Lung (tissue), 12 donors: ENCODE results near the gene SLC2A9. TPM values are rescaled to one million over a fixed set of nuclear protein-coding genes. Genes with fewer than 3 reads are reported as not detected.
"Not testable (repeated sequence)": the region's sequence is repeated elsewhere in the genome, so short reads cannot be mapped to it uniquely, and the experiment has no call there.

ENCODE experiments used
- ATAC-seq: fragments of 200-7000 bp; cut with Tn5 transposase; one replicate; pipeline ENCODE4 v1.9.1; 2020; ENCODE audit warnings: moderate number of reproducible peaks; ENCODE audit not compliant: insufficient read depth, low FRiP score
- DNase-seq, 3 donors: peaks; one replicate each; pipeline ENCODE4 v3.0.0-alpha.2; 2013 to 2017
- H3K27ac ChIP-seq, 2 donors: one replicate each; pipeline ENCODE4 v1.5.1; 2013; ENCODE audit warnings: mild to moderate bottlenecking in 2 of 2, moderate library complexity in 2 of 2, control low read depth in 1 of 2, inconsistent platforms in 1 of 2, low read depth in 1 of 2, low read length in 1 of 2
- H3K27me3 ChIP-seq, 3 donors: one replicate each; pipeline ENCODE4 v1.5.1; 2013; ENCODE audit warnings: low read length in 2 of 3; ENCODE audit not compliant: control insufficient read depth in 3 of 3, insufficient read depth in 3 of 3
- H3K36me3 ChIP-seq, 4 donors: one replicate each; pipeline ENCODE4 v1.5.1; 2013; ENCODE audit warnings: low read length in 4 of 4, mild to moderate bottlenecking in 1 of 4, moderate library complexity in 1 of 4; ENCODE audit not compliant: control insufficient read depth in 4 of 4, insufficient read depth in 4 of 4
- H3K4me1 ChIP-seq, 5 donors: one replicate each; pipeline ENCODE4 v1.5.1; 2013; ENCODE audit warnings: low read length in 5 of 5, mild to moderate bottlenecking in 2 of 5, moderate library complexity in 1 of 5; ENCODE audit not compliant: control insufficient read depth in 5 of 5, insufficient read depth in 5 of 5
- H3K4me3 ChIP-seq: one replicate; pipeline ENCODE4 v1.5.1; 2013; ENCODE audit warnings: mild to moderate bottlenecking, control low read depth, moderate library complexity
- H3K9ac ChIP-seq, 2 donors: one replicate each; pipeline ENCODE4 v1.5.1; 2013; ENCODE audit warnings: low read length in 2 of 2, control low read depth in 1 of 2; ENCODE audit not compliant: insufficient read depth in 1 of 2
- H3K9me3 ChIP-seq, 4 donors: one replicate each; pipeline ENCODE4 v1.5.1; 2013; ENCODE audit warnings: low read length in 3 of 4, mild to moderate bottlenecking in 1 of 4, moderate library complexity in 1 of 4; ENCODE audit not compliant: control insufficient read depth in 4 of 4, insufficient read depth in 3 of 4
- CTCF ChIP-seq: IDR thresholded peaks from 2 replicates; pipeline ENCODE4 v1.5.1; 2012; ENCODE audit warnings: mild to moderate bottlenecking; ENCODE audit errors: control extremely low read depth, extremely low read depth
- WGBS, 2 donors: extraction: QIAGEN DNeasy Blood & Tissue Kit; methylation state at CpG; one replicate each; pipeline ENCODE4 v1.1.7; 2013; 5-methylcytosine and 5-hydroxymethylcytosine counted together
- polyA plus RNA-seq, 2 donors: library from polyadenylated mRNA; stranded (reverse); fragments of 200-250 nt; gene quantifications; one replicate each; pipeline ENCODE4 v1.2.1, GENCODE V29; 2013
- total RNA-seq, 2 donors: library from RNA; depleted of rRNA in 1 of 2; stranded (reverse); fragments of >200 nt in 1 of 2; gene quantifications; one replicate each; pipeline ENCODE4 v1.2.1, GENCODE V29; 2014 to 2021
- donor health status: control.
- donor health status: control.
- donor health status: Bipolar disorder and iron deficiency.
- donor health status: healthy.
- donor health status: DM: yes; HTN: yes; CAD: no.

SLC2A9 gene
- total and polyA plus RNA-seq, 4 donors, result 2.9 to 18.6 (median 7.6) TPM

GRCh38 chr4:9987749-9988362 lies 33.4 kb downstream of the SLC2A9 start:
- whole genome bisulfite sequencing, 2 donors, result 89 to 95% methylated on average over 5 of the region's 5 CpGs
- Histone ChIP-seq H3K9me3 (peaks cover 0 to 4% (median 0%) of the 10 kb centered on the region in 4 donors), H3K4me1 (peaks cover 0 to 4% (median 0%) of the 10 kb centered on the region in 5 donors), H3K27me3 (no peaks in the 10 kb centered on the region), H3K4me3 (no peak overlapping the region), H3K27ac (peak overlapping the region in 1 of 2 donors; percentile 29), H3K36me3 (peaks cover 0 to 4% (median 0%) of the 10 kb centered on the region in 4 donors), H3K9ac (no peak overlapping the region)
- DNase-seq, result no peak
- ATAC-seq, result no peak
- no peak for TF ChIP-seq CTCF

GRCh38 chr4:9984621-9985020 lies 36.7 kb downstream of the SLC2A9 start:
- WGBS, 2 donors, result 96% methylated on average over 7 of the region's 7 CpGs
- Histone ChIP-seq H3K36me3 (peaks cover 0 to 4% (median 0%) of the 10 kb centered on the region in 4 donors), H3K27ac (no peak overlapping the region), H3K9me3 (peaks cover 0 to 8% (median 0%) of the 10 kb centered on the region in 4 donors), H3K4me3 (no peak overlapping the region), H3K9ac (no peak overlapping the region), H3K4me1 (peaks cover 0 to 4% (median 0%) of the 10 kb centered on the region in 5 donors), H3K27me3 (no peaks in the 10 kb centered on the region)
- TF ChIP-seq CTCF, result no peak
- no peak for DNase-seq
- ATAC-seq, result no peak

GRCh38 chr4:9983211-9983610 lies 38.1 kb downstream of the SLC2A9 start:
- ATAC-seq (no peak), DNase-seq (no peak)
- H3K27me3 ChIP-seq, result no peaks in the 10 kb centered on the region
- H3K9ac ChIP-seq, result no peak overlapping the region
- no peak overlapping the region for H3K27ac ChIP-seq
- H3K4me3 ChIP-seq, result no peak overlapping the region
- peaks cover 0 to 6% (median 0%) of the 10 kb centered on the region in 5 donors for H3K4me1 ChIP-seq
- no peak for TF ChIP-seq CTCF
- 90 to 91% methylated on average over 6 of the region's 6 CpGs for WGBS, 2 donors
- peaks cover 0 to 9% (median 0%) of the 10 kb centered on the region in 4 donors for H3K36me3 ChIP-seq
- peaks cover 0 to 10% (median 0%) of the 10 kb centered on the region in 4 donors for H3K9me3 ChIP-seq

- H3K4me3 ChIP-seq, H3K27me3 ChIP-seq, H3K27ac ChIP-seq, ATAC-seq, H3K9ac ChIP-seq, H3K4me1 ChIP-seq, DNase-seq: not testable (repeated sequence)
- peaks cover 0 to 10% (median 0%) of the 10 kb centered on the region in 4 donors for H3K9me3 ChIP-seq
- 95 to 96% methylated on average over 14 of the region's 14 CpGs for WGBS, 2 donors
- H3K36me3 ChIP-seq, result peaks cover 0 to 10% (median 0%) of the 10 kb centered on the region in 4 donors
Observed at GRCh38 chr4:9981899-9982298, 39.4 kb downstream of the SLC2A9 start.
